Lower leg skin (tissue), 4 donors: ENCODE measurements around the gene LYPLA2. TPM values are rescaled to one million over a fixed set of nuclear protein-coding genes. Genes with fewer than 3 reads are reported as not detected.
"Not testable (repeated sequence)": the region's sequence is repeated elsewhere in the genome, so short reads cannot be mapped to it uniquely, and the experiment has no call there.

Experiments
- DNase-seq, 2 donors: peaks; one replicate each; pipeline ENCODE4 v3.0.0-alpha.2; 2019; ENCODE audit warnings: low spot score in 2 of 2
- H3K4me3 ChIP-seq: fragments of 200-600 bp; sonication (generic); 2 replicates; pipeline ENCODE4 v1.5.1; 2017; ENCODE audit warnings: mild to moderate bottlenecking, low read depth; ENCODE audit not compliant: poor library complexity, severe bottlenecking
- POLR2A ChIP-seq, 2 donors: fragments of 450-650 bp; IDR thresholded peaks; one replicate each; pipeline ENCODE4 v1.6.1; 2016 to 2017; ENCODE audit warnings: antibody characterized with exemption in 2 of 2, mild to moderate bottlenecking in 1 of 2, moderate library complexity in 1 of 2
- WGBS, 2 donors: methylation state at CpG; one replicate each; pipeline ENCODE4 v1.1.5; 2018; 5-methylcytosine and 5-hydroxymethylcytosine counted together
- intact Hi-C: fragments of 100-400 bp; cut with DNase I; formaldehyde crosslinking; loops from one replicate; pipeline ENCODE4 v1.15.0; 2023; ENCODE audit warnings: low total_unique reads
- total RNA-seq, 4 donors: library from RNA; depleted of rRNA; stranded (reverse); fragments of >200 nt; gene quantifications; one replicate each; pipeline ENCODE4 v1.1.0, GENCODE V29; 2016
- TF ChIP-seq, protein P1 (sequence below), 3 donors: fragments of 450-650 bp; IDR thresholded peaks; one replicate each; pipeline ENCODE4 v1.5.1; 2016; ENCODE audit warnings: antibody characterized with exemption in 3 of 3, mild to moderate bottlenecking in 3 of 3, moderate library complexity in 2 of 3

The LYPLA2 gene
- total RNA-seq, 4 donors from 2014 or later, result 57.6 to 76.0 (median 66.7) TPM

DNA sequence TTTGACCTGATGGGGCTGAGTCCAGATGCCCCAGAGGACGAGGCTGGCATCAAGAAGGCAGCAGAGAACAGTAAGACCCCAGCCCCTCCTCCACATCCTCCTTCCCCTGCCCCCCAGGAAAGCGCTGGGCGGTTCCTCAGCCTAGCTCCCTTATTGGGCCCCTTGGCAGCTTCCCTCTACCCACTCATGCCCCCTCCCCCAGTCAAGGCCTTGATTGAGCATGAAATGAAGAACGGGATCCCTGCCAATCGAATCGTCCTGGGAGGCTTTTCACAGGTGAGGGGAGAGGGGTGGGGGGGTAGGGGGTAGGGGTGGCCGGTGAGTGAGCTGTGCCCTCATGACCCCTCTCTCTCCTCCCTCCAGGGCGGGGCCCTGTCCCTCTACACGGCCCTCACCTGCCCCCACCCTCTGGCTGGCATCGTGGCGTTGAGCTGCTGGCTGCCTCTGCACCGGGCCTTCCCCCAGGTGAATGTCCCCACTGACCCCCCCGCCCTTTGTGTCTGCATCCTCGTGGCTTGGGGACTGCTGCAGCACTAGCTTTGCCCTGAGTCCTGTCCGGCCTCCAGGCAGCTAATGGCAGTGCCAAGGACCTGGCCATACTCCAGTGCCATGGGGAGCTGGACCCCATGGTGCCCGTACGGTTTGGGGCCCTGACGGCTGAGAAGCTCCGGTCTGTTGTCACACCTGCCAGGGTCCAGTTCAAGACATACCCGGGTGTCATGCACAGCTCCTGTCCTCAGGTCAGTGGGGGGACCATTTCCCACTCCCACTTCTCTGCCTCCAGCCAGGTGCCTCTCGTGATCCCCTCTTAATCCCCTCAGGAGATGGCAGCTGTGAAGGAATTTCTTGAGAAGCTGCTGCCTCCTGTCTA lies 3.2 kb downstream of the LYPLA2 start:
- intact Hi-C loops, result no loop called here
- H3K4me3 ChIP-seq, result no peak overlapping the region
- TF ChIP-seq, protein P1, sequence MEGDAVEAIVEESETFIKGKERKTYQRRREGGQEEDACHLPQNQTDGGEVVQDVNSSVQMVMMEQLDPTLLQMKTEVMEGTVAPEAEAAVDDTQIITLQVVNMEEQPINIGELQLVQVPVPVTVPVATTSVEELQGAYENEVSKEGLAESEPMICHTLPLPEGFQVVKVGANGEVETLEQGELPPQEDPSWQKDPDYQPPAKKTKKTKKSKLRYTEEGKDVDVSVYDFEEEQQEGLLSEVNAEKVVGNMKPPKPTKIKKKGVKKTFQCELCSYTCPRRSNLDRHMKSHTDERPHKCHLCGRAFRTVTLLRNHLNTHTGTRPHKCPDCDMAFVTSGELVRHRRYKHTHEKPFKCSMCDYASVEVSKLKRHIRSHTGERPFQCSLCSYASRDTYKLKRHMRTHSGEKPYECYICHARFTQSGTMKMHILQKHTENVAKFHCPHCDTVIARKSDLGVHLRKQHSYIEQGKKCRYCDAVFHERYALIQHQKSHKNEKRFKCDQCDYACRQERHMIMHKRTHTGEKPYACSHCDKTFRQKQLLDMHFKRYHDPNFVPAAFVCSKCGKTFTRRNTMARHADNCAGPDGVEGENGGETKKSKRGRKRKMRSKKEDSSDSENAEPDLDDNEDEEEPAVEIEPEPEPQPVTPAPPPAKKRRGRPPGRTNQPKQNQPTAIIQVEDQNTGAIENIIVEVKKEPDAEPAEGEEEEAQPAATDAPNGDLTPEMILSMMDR (IDR thresholded peaks at IDR 0.05), result no peak
- no peak for TF ChIP-seq POLR2A (IDR thresholded peaks at IDR 0.05)
- DNase-seq, result no peak
- WGBS, 2 donors, result 53 to 76% methylated on average over 15 to 16 of the region's 21 CpGs

DNA sequence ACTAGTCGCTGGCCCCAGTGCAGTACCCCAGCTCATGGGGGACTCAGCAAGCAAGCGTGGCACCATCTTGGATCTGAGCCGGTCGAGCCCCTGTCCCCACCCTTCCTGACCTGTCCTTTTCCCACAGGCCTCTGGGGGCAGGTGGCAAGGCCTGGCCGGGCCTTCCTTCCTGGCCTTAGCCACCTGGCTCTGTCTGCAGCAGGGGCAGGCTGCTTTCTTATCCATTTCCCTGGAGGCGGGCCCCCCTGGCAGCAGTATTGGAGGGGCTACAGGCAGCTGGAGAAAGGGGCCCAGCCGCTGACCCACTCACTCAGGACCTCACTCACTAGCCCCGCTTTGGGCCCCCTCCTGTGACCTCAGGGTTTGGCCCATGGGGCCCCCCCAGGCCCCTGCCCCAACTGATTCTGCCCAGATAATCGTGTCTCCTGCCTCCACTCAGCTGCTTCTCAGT lies 3.8 kb downstream of the LYPLA2 start:
- DNase-seq, H3K4me3 ChIP-seq, intact Hi-C loops: not testable (repeated sequence)
- 75 to 79% methylated on average over 6 to 9 of the region's 9 CpGs for WGBS, 2 donors

DNA sequence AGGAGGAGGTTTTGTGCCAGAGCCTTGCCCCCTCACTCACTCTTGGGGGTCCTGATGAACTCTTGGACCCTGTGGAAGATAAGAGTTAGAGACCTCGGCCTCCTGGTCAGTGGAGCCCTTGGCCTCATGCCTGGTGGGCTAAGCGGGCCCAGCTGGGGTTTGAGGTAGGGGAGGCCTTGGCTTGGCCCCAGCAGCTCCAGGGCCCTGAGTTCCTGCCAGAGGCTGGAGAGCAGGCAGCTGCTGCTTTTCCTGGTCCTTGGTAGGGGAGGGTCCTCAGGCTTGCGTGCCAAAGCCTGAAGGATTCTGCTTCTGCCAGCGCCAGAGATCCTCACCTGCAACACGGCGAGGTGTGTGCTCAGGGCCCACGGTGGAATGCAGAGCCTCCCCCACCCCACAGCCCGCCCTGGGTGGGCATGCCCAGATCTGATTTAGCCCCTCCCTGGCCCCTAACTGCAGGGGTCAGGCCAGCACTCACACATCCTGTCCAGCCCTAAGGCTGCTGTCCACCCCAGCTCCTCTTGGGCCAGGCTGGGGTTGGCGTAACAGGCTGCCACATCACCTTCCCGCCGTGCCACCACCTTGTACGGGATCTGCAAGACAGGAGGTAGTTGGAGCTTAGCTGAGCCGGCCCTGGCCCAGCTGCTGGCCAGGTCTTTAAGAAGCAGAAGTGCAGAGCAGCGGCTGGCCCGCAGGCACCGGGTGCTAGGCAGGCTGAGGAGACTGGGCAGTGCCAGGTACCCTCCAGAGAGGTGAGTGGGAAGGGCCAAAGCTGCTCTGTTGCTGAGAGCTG lies 4.9 kb downstream of the LYPLA2 start:
- no peak for DNase-seq
- H3K4me3 ChIP-seq, result no peak overlapping the region
- WGBS, 2 donors, result 72 to 82% methylated on average over 6 to 16 of the region's 16 CpGs
- intact Hi-C loops, result no loop called here
- TF ChIP-seq POLR2A (IDR thresholded peaks at IDR 0.05), result no peak
- TF ChIP-seq, protein P1 (IDR thresholded peaks at IDR 0.05), result no peak

DNA sequence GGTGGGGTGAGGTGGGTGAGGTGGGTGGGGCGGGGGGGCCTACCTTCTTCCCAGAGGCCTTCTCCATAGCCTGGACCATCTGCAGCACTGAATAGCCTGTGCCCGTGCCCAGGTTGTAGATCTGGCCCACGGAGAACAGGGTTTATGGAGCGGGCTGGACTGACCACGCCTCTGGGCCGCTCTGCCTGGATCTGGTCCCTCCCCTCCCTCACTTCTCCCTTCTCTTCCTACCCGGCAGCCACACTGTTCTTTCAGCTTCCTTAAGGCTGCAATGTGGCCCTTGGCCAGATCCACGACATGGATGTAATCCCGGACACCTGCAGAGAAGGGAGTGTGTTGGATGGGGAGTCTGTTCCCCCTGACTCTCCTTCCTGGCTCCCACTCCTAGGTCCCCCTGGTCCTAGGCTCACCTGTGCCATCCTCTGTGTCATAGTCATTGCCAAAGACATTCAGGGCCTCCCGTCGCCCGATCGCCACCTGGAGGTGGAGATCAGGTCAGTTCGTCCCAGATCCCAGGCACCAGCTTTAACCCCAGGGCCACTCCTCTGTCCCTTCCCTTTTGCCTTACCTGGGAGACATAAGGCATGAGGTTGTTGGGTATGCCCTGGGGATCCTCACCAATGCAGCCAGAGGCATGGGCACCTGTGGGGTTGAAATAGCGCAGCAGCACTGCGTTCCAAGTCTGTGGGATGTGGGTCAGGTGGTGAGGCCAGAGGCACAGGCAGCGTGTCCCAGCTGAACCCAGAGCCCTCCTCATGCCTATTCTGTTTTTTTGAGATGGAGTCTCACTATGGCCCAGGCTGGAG lies 5.7 kb downstream of the LYPLA2 start:
- no peak overlapping the region for H3K4me3 ChIP-seq
- no peak for DNase-seq
- no peak for TF ChIP-seq POLR2A (IDR thresholded peaks at IDR 0.05)
- TF ChIP-seq, protein P1 (IDR thresholded peaks at IDR 0.05), result no peak
- WGBS, 2 donors, result 69 to 71% methylated on average over 16 to 17 of the region's 17 CpGs
- intact Hi-C loops, result no loop called here

DNA sequence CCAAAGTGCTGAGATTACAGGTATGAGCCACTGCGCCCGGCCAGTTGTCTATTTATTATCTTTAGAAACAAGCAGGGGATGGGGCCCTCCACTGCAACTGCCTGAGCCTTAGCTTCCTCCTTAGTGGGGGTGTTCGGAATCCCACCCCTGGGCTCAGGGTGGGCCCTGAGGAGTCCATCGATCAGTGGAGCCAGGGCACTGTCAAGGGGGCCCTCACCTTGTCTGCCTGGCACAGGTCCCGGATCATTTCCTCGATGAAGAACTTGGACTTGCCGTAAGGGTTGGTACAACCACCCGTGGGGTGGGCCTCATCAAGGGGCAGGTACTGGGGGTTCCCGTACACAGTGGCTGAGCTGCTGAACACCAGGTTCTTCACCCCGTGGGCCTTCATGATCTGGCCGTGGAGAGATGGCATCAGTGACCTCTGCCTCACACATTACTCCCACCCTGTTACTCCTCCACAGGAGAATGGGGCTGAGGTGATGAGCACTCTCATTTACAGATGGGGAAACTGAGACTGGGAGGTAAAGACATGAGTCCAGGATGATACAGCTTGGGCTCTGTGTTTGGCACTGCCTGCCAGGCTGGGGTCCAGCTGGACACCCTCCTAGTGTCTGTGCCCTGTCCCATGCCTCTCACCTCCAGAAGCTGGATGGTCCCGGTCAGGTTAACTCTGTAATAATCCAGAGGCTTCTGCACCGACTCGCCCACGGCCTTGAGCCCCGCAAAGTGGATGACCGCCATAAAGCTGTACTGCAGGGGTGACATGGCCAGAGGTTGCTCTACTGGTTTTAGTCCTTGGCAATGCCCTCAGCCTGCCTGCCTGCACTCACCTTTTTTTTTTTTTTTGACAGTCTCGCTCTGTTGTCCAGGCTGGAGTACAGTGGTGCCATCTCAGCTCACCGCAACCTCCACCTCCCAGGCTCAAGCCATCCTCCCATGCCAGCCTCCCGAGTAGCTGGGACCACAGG lies 6.8 kb downstream of the LYPLA2 start:
- intact Hi-C loops, result no loop called here
- H3K4me3 ChIP-seq, result no peak overlapping the region
- DNase-seq, result no peak
- 78 to 85% methylated on average over 20 of the region's 20 CpGs for WGBS, 2 donors
- TF ChIP-seq, protein P1 (IDR thresholded peaks at IDR 0.05), result no peak
- TF ChIP-seq POLR2A (IDR thresholded peaks at IDR 0.05), result no peak
